Loucy (cell line): ENCODE results near the gene SORCS2.

Experiments
- H2AFZ ChIP-seq: fragments of 200-600 bp; sonication (generic); 2 replicates; pipeline ENCODE4 v1.6.0; 2016; ENCODE audit warnings: antibody characterized with exemption, mild to moderate bottlenecking, low read length, moderate library complexity
- H3F3A ChIP-seq: fragments of 200-600 bp; 2 replicates; pipeline ENCODE4 v1.6.0; 2016; ENCODE audit warnings: antibody characterized with exemption, low read depth, mild to moderate bottlenecking
- H3K27me3 ChIP-seq: fragments of 200-600 bp; sonication (generic); 2 replicates; pipeline ENCODE4 v1.6.1; 2014; ENCODE audit warnings: low read length, mild to moderate bottlenecking; ENCODE audit not compliant: insufficient read depth, poor library complexity, severe bottlenecking
- H3K36me3 ChIP-seq: fragments of 200-600 bp; sonication (generic); 2 replicates; pipeline ENCODE4 v1.6.1; 2016; ENCODE audit warnings: low read length; ENCODE audit not compliant: insufficient read depth
- H3K4me1 ChIP-seq: fragments of 200-600 bp; sonication (generic); 2 replicates; pipeline ENCODE4 v1.5.1; 2014; ENCODE audit warnings: low read length, mild to moderate bottlenecking; ENCODE audit not compliant: insufficient read depth, poor library complexity, severe bottlenecking
- H3K4me2 ChIP-seq: fragments of 200-600 bp; sonication (generic); 2 replicates; pipeline ENCODE4 v1.6.0; 2014; ENCODE audit warnings: antibody characterized with exemption, low read length, low read depth, mild to moderate bottlenecking; ENCODE audit not compliant: poor library complexity, severe bottlenecking
- H3K4me3 ChIP-seq: fragments of 200-600 bp; sonication (generic); 2 replicates; pipeline ENCODE4 v1.5.1; 2014; ENCODE audit warnings: low read length, mild to moderate bottlenecking, mixed read lengths; ENCODE audit not compliant: poor library complexity, severe bottlenecking
- H3K79me2 ChIP-seq: fragments of 200-600 bp; sonication (generic); 2 replicates; pipeline ENCODE4 v1.6.1; 2014; ENCODE audit warnings: low read length; ENCODE audit not compliant: insufficient read depth
- H3K9ac ChIP-seq: fragments of 200-600 bp; sonication (generic); 2 replicates; pipeline ENCODE4 v1.6.0; 2014; ENCODE audit warnings: mild to moderate bottlenecking, low read depth, low read length, moderate library complexity; ENCODE audit not compliant: poor library complexity, severe bottlenecking
- H3K9me2 ChIP-seq: fragments of 200-600 bp; sonication (generic); replicated peaks from 2 replicates; pipeline ENCODE4 v1.6.1; 2016; ENCODE audit warnings: low read depth, low read length, mixed read lengths
- H3K9me3 ChIP-seq: fragments of 200-600 bp; sonication (generic); 2 replicates; pipeline ENCODE4 v1.6.1; 2014; ENCODE audit warnings: mild to moderate bottlenecking, antibody characterized with exemption, low read length, low read depth; ENCODE audit not compliant: insufficient read depth
- H4K20me1 ChIP-seq: fragments of 200-600 bp; sonication (generic); 2 replicates; pipeline ENCODE4 v1.6.0; 2014; ENCODE audit warnings: antibody characterized with exemption, low read length, mild to moderate bottlenecking; ENCODE audit not compliant: insufficient read depth, poor library complexity, severe bottlenecking
- CTCF ChIP-seq: fragments of 200-600 bp; sonication (generic); conservative IDR thresholded peaks from 2 replicates; pipeline ENCODE4 v1.5.1; 2014; ENCODE audit warnings: mild to moderate bottlenecking, antibody characterized with exemption, low read length
- EZH2phosphoT487 ChIP-seq: fragments of 200-600 bp; IDR thresholded peaks from 2 replicates; pipeline ENCODE4 v1.6.1; 2018; ENCODE audit warnings: antibody characterized with exemption, mild to moderate bottlenecking, moderate library complexity, borderline replicate concordance

The SORCS2 gene

GRCh38 chr4:7243609-7244330, 51.4 kb downstream of the SORCS2 start:
- Histone ChIP-seq H3K36me3 (no peaks in the 10 kb centered on the region), H3K79me2 (no peaks in the 10 kb centered on the region), H3K9ac (no peak overlapping the region), H3K4me2 (no peak overlapping the region), H3K9me3 (peaks cover 10% of the 10 kb centered on the region; the same call in 1 of the 2 replicates), H3K4me3 (no peak overlapping the region), H2AFZ (no peak overlapping the region), H4K20me1 (no peaks in the 10 kb centered on the region), H3F3A (no peaks in the 10 kb centered on the region), H3K27me3 (no peaks in the 10 kb centered on the region), H3K4me1 (no peaks in the 10 kb centered on the region), H3K9me2 (no peaks in the 10 kb centered on the region)
- TF ChIP-seq EZH2phosphoT487 = no peak

- H3K9me3 ChIP-seq = peaks cover 10% of the 10 kb centered on the region; the same call in 1 of the 2 replicates
- H3K9ac ChIP-seq = no peak overlapping the region
- no peaks in the 10 kb centered on the region for H3K9me2 ChIP-seq
- H3K4me2 ChIP-seq = no peak overlapping the region
- H4K20me1 ChIP-seq = no peaks in the 10 kb centered on the region
- no peaks in the 10 kb centered on the region for H3F3A ChIP-seq
- H2AFZ ChIP-seq = no peak overlapping the region
- no peaks in the 10 kb centered on the region for H3K27me3 ChIP-seq
- H3K36me3 ChIP-seq = no peaks in the 10 kb centered on the region
- no peak overlapping the region for H3K4me3 ChIP-seq
- TF ChIP-seq EZH2phosphoT487 (no peak), CTCF (no peak)
- H3K4me1 ChIP-seq = no peaks in the 10 kb centered on the region
- H3K79me2 ChIP-seq = no peaks in the 10 kb centered on the region
Measured at GRCh38 chr4:7244331-7244665, 52.0 kb downstream of the SORCS2 start.

DNA sequence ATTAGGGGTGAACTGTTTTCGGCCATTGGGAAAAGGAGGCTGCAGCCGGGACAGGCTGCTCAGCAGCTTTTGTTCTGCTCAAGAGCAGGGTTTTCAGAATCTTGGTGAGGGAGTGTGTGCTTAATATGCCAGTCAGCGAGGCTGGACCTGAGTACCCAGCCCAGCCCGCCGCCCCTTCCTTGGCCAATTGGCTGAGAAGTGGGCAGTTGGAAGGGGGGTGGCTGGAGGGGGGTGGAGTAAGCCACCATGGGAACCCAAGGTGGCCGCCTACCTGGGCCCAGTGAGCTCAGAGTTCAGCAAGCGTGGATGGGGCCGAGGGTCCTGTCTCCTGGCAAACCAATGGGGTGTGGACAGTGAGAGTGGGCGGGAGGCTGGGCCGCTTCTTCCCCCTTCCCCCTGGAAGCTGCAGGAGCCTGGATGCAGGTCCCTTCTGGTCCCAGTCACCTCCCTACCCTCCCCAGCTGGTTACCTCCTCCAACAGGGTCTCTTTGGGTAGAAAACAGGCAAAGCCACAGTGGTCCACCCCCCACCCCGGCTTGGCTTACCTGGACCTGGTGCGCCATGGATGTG, 52.5 kb downstream of the SORCS2 start:
- Histone ChIP-seq H3K27me3 (no peaks in the 10 kb centered on the region), H3K4me2 (no peak overlapping the region), H3K79me2 (no peaks in the 10 kb centered on the region), H3K36me3 (no peaks in the 10 kb centered on the region), H3K4me3 (no peak overlapping the region), H3K9me3 (peaks cover 10% of the 10 kb centered on the region; the same call in 1 of the 2 replicates), H2AFZ (no peak overlapping the region), H4K20me1 (no peaks in the 10 kb centered on the region), H3K4me1 (no peaks in the 10 kb centered on the region), H3K9ac (no peak overlapping the region), H3F3A (no peaks in the 10 kb centered on the region), H3K9me2 (no peaks in the 10 kb centered on the region)
- no peak for TF ChIP-seq CTCF
- no peak for TF ChIP-seq EZH2phosphoT487
